C4-2B (cell line): ENCODE measurements around the gene NGLY1.

ENCODE experiments used
- H3K27ac ChIP-seq: fragments of 450-650 bp; 2 replicates; pipeline ENCODE4 v1.5.1; 2017
- ZFX ChIP-seq: fragments of 450-650 bp; IDR thresholded peaks from 2 replicates; pipeline ENCODE4 v1.6.1; 2017
- TF ChIP-seq, protein P1 (sequence below): fragments of 450-650 bp; conservative IDR thresholded peaks from 2 replicates; pipeline ENCODE4 v1.5.1; 2017; ENCODE audit warnings: mild to moderate bottlenecking

Gene NGLY1

GRCh38 chr3:25801786-25802185 lies 18.5 kb upstream of the NGLY1 start:
- TF ChIP-seq, protein P1, sequence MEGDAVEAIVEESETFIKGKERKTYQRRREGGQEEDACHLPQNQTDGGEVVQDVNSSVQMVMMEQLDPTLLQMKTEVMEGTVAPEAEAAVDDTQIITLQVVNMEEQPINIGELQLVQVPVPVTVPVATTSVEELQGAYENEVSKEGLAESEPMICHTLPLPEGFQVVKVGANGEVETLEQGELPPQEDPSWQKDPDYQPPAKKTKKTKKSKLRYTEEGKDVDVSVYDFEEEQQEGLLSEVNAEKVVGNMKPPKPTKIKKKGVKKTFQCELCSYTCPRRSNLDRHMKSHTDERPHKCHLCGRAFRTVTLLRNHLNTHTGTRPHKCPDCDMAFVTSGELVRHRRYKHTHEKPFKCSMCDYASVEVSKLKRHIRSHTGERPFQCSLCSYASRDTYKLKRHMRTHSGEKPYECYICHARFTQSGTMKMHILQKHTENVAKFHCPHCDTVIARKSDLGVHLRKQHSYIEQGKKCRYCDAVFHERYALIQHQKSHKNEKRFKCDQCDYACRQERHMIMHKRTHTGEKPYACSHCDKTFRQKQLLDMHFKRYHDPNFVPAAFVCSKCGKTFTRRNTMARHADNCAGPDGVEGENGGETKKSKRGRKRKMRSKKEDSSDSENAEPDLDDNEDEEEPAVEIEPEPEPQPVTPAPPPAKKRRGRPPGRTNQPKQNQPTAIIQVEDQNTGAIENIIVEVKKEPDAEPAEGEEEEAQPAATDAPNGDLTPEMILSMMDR, result no peak
- no peak for TF ChIP-seq ZFX

DNA sequence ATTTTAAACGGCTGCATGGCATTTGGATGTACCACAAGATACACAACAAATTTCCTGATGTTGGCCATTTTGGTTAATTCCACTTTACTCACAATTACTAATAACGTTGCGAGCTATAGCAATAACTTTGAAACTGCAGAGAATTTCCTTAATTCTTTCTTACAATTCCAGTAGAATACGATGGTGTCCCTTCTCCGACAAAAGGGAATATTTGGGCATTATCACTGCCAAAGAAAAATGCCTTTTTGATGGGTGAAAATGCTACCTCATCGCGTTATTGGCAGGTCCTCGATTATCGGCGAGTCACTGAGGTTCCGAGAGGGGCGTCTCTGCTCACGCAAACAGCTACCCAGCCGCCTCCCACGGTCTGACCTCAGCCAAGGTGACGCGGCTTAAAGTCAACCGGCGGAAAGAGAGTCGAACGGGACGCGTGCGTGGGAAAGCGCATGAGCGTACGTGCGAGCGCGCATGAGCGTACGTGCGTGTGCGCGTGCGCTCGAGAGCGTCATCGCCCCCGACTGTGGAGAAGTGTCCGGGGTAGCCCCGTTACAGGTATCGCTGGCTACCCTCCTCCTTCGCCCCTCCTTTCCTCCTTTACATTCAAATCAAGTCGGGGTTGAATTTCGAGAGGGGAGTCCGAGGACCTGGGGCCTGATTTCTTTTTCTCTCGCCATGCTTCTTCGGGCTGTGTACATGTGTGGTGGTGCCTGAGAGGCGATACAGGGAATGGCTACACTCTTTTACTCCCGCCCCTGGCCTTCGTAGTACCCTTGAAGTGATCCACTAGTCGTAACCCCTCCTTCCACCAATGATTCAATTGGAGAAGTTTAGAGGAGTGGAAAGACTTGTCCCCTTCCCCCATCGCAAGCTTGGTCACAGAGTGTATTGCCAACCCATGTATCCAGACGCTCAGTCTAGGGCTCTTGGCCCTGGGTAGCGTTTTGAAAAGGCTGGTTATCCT lies 6.6 kb upstream of the NGLY1 start, which contains the start of gene OXSM:
Gene OXSM (plus strand): TSS at position 495 of the 961 bp plus-strand sequence. CDS start 931 bp downstream, outside the sequence.
- TF ChIP-seq ZFX, result no peak
- TF ChIP-seq, protein P1, result no peak
- peak within 1 kb of the TSS; percentile 86 for H3K27ac ChIP-seq

More at GRCh38 chr3:25801786-25802185, 18.5 kb upstream of the NGLY1 start:
- no peak overlapping the region for H3K27ac ChIP-seq

GRCh38 chr3:25789209-25789595 lies 6.0 kb upstream of the NGLY1 start:
- peak overlapping the region; percentile 86; the same call in 1 of the 2 replicates for H3K27ac ChIP-seq
- TF ChIP-seq, protein P1, result no peak
- TF ChIP-seq ZFX, result no peak

DNA sequence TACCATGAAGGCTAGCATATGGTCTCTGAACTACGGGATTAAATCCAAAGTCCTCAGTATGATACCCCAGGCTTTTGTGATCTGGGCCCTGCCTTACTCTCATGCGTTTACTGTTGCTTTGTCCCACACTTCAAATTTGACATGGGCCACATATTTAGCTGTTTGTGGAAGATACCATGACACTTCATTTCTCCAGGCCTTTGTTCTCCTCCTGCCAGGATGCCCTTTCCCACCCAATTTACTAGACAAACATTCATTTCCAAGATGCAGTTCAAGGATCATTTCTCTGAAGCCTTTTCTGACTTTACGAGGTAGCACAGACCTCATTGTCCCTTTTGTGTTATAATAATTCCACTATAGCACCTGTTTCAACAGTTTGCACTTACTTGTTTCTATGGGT lies 4.4 kb upstream of the NGLY1 start:
- no peak overlapping the region for H3K27ac ChIP-seq
- no peak for TF ChIP-seq ZFX
- TF ChIP-seq, protein P1, result no peak

DNA sequence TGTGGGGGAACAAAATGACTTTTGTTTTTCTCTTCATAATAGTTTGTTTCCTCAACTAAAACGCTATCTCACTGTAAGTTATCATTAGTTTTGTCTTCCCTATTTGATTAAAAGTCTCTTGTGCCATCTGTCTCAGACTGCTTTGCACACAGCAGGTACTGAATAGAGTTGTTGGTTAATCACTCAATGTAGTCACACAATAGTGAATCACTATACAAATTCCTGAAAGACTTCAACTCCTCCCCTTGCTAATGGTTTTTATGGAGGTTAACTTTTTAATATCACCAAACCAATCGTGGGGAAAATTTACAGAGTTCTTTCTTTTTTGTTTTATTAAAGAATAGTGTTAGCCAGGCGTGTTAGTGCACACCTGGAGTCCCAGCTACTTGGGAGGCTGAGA lies 2.6 kb upstream of the NGLY1 start:
- TF ChIP-seq, protein P1, result no peak
- TF ChIP-seq ZFX, result no peak
- no peak overlapping the region for H3K27ac ChIP-seq

- H3K27ac ChIP-seq, result no peak overlapping the region
- TF ChIP-seq, protein P1, result no peak
- TF ChIP-seq ZFX, result no peak
Measured at GRCh38 chr3:25784971-25785370, 1.7 kb upstream of the NGLY1 start.

DNA sequence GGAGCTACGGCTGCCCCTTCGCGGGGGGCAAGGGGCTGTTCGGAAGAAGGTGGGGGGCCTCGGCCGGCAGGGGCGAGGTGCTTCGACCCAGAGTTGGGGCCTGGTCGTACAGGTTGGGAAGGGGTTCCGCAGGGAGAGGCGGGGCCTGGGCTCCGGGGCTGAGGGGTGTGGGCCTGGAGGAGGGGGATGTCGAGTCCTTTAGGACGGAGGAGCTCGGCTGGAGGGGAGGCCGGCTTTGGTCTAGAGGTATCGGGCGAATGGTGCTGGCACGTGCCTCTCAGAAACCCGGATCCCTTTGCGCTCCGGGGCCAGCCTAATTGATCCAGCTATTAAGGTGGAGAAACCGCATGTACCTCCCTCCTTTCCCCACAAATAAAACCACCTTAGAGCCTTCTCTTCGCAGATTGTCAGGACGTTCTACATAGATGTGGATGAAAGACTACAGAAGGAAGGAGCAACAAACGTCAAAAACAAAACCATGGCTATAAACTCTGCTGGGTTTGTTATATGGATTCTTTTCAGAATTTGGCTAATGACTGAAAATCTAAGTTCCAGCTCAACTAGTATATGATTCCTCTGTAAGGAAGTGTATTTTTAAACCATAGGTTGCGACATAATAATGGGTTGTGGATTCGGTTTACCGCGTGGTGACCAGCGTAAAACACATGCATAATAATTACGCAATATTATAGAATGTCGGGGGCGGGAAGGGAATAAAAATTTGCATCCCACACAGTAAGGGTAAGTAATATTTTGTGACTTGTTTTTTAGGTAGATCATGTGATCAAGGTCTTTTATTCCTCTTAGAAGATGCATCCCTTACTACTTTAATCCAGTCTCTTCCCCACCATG lies 644 bp upstream of the NGLY1 start:
- no peak for TF ChIP-seq ZFX
- TF ChIP-seq, protein P1, result no peak
- peak overlapping the region; percentile 93 for H3K27ac ChIP-seq
